ENCODE data around the gene AP2A1.

Gene AP2A1

GRCh38 chr19:49839713-49840112 lies 72.9 kb downstream of the AP2A1 start:
- DNase-seq (ENCODE audit: low spot score) = no peak

DNA sequence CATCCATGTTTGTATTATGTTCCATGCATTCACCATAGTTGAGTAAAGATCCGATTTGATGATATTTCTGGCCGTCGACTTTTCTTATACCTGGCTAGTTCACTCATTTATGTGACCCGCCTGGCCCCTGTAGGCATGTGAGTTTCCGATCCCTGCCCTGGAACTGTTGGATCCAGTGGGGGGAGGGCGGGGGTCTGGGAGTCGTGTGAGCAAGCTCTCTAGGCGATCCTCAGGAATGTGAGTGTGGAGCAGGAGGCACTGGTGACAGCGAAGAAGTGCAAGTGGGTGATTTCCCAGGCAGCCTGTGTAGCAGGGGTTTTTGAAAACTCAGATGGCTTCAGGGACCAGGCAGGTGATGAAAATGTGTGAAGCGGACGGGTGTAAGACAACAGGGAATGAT lies 73.5 kb downstream of the AP2A1 start:
- DNase-seq (ENCODE audit: low spot score) = no peak

DNA sequence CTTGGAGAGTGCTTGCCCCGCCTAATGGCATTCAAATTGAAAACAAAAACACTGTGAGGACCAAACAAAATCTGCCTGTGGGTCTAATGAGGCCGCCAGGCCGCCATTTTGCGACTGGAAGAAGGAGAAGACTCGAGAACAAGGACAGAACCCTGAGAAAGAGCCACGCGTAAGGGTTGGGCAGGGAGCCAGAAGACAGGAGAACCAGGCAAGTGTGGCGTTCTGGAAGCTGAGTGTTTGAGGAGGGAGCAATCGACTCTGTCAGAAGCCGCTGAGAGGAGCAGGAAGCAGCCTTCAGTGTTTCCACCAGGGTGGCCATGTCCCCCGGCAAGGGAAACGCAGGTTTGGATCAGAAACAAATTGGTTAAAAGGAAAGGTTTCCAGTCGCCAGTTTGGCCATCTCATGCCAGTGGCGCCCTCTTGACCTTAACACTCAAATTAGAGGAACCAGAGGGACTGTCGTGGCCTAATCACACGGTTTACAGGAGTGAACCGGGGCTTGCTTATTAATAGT lies 74.0 kb downstream of the AP2A1 start:
- DNase-seq (ENCODE audit: low spot score) = no peak

DNA sequence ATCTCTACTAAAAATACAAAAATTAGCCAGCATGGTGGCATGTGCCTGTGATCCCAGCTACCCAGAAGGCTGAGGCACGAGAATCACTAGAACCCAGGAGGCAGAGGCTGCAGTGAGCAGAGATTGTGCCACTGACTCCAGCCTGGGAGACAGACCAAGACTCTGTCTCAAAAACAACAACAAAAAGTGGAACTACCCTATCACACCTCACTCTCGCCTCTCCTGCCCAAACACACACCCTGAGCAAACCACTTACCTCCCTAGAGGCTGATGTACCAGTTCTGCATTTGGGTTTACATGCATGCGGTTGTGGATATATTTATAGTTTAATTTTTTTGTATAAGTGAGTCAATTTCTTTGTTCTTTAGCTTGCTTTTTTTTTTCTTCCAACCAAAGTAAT lies 76.5 kb downstream of the AP2A1 start:
- peak; percentile 39 for DNase-seq (ENCODE audit: low spot score)

DNA sequence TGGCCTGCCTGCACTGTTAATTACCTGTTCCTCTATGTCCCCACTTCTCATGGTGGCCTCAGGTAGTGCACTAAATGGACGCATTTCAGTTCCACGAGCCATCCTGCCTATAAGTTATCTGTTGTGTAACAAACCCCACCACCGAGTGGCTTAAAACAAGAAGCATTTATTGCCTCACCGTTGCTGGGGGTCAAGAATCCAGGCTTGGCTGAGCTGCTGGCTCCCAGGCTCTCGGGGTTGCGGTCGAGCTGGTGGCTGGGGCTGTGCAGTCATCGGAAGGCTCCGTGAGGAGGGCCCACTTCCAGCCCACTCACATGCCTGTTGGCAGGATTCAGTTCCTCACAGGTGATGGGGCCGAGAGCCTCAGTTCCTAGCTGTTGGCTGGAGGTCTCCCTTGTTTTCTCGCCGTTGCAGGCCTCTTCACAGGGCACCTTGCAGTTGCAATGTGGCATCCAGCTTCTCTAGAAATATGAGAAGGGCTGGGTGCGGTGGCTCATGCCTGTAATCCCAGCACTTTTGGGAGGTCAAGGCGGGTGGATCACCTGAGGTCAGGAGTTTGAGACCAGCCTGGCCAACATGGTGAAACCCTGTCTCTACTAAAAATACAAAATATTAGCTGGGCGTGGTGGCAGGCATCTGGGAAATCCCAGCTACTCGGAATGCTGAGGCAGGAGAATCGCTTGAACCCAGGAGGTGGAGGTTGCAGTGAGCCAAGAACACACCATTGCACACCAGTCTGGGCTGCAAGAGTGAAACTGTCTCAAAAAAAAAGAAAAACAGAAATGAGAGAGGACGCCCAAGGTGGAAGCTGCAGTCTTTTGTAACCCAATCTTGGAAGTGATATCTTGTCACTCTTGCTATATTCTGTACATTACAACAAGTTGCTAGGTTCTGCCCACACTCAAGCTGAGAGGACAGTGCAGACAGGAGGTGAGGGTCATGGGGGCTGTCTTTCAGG lies 77.6 kb downstream of the AP2A1 start:
- DNase-seq (ENCODE audit: low spot score) = no peak

- DNase-seq (ENCODE audit: low spot score) = no peak
Observed at GRCh38 chr19:49845414-49845813, 78.6 kb downstream of the AP2A1 start.

DNA sequence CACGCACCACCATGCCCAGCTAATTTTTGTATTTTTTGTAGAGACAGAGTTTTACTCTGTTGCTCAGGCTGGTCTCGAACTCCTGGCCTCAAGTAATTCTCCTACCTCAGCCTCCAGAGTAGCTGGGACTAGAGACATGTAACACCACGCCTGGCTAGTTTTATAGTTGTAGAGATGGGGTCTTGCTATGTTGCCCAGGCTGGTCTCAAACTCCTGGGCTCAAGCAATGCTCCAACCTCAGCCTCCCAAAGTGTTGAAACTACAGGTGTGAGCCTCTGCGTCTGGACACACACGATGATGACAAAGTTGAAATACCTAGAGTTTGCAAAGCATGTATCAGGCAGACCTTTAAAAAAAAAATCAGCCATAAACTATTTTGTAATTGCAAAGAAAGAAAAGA lies 79.6 kb downstream of the AP2A1 start:
- no peak for DNase-seq (ENCODE audit: low spot score)

DNA sequence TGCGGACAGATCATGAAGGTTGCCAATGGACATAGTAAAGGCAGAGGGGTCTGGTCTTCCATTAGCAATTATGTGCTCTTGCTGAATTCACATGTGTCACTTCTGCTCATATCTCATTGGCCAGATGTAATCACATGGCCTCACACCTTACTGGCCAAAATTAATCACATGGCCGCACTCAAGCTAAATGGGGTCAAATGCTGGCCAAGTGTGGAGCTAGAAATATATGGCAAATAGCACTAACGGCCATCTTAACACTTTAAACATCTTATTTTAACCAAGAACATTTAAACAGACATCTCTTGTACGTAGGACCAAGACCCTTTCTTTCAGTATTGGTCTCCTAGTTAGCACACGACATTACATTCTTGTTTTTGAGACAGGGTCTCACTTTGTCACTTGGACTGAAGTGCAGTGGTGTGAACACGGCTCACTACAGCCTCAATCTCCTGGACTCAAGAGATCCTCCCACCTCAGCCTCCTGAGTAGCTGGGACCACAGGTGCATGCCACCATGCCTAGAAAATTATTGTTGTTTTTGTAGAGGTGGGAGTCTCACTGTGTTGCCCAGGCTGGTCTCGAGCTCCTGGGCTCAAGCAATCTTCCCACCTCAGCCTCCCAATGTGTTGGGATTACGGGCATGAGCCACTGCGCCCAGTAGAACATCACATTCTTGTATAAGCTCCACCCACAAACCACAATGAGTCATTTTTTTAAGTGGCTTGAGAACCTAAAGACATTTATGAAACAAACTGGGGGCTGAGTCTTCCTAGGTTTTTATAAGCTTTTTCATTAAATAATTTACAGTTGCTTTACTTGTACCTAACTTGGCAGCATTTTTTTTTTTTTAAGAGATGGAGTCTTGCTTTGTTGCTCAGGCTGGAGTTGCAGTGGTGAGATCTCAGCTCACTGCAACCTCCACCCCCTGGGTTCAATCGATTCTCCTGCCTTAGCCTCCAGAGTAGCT lies 81.2 kb downstream of the AP2A1 start:
- DNase-seq (ENCODE audit: low spot score) = peak; percentile 37

GRCh38 chr19:49848938-49849337 lies 82.1 kb downstream of the AP2A1 start:
- peak; percentile 13 for DNase-seq (ENCODE audit: low spot score)

DNA sequence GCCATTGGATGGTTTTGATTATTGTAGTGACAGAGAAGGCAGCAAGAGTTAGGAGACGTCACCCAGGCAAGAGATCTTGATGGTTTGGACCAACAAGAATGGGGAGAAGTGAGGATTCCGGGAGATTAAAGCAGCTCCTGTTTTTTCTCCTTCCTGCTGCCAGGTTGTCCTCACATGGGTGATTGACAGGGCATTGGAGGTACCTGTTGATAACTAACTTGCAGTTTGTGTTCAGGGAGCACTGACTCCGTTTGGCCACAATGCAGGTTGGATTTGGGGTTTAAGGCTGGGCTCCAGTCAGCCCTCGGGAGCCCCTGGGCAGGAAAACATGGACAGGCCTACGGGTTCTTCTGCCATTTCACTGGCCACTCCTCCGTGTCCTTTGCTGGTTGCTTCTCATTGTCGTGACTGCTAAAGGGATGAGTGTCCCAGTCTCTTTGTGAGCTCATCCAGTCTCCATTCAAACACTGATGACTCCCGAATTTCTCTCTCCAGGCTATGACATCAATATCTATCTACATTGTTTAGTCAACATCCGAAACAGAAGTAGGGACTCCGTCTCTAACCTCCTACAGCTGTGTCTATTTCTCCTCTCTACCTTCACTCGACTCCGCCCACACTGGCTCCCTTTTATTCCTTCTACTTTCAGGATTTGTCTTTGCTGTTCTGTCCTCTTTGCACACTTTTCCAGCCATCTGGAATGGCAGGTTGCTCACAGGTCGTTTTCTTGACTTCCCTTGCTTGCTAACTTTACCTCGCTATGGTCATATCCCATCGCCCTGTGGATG lies 82.8 kb downstream of the AP2A1 start:
- DNase-seq (ENCODE audit: low spot score) = peak; percentile 10

GRCh38 chr19:49850221-49850486 lies 83.4 kb downstream of the AP2A1 start:
- no peak for DNase-seq (ENCODE audit: low spot score)

- DNase-seq (ENCODE audit: low spot score) = peak; percentile 95
Observed at GRCh38 chr19:49850487-49851342, 83.9 kb downstream of the AP2A1 start, which contains the start of gene PTOV1. TSS of gene PTOV1 (plus strand) at chr19:49851159.

GRCh38 chr19:49851456-49852259 lies 84.9 kb downstream of the AP2A1 start:
- DNase-seq (ENCODE audit: low spot score) = peak; percentile 55

DNA sequence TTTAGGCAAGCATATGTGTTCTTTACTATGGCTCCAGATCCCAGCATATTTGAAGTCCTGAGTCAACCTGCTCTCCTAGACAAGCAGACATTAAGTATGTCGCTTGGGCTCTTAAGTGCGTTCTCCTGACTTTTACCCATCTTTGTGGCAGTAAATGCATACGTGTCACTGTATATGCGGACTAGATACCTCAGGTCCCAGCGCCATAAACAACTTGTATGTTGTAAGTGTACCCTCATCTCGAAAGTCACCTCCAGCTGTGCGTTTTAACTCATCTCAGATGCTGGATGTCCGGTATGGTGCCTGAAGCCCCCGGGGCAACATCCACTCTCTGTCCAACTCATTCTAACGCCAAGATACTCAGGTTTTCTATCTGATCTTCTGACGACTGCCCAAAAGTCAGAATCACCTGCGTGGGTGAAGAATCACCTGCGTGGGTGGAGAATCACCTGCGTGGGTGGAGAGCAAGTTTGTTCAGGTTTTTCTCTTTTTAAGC lies 85.9 kb downstream of the AP2A1 start:
- DNase-seq (ENCODE audit: low spot score) = peak; percentile 19

GRCh38 chr19:49853852-49854377 lies 87.1 kb downstream of the AP2A1 start:
- DNase-seq (ENCODE audit: low spot score) = peak; percentile 34

DNA sequence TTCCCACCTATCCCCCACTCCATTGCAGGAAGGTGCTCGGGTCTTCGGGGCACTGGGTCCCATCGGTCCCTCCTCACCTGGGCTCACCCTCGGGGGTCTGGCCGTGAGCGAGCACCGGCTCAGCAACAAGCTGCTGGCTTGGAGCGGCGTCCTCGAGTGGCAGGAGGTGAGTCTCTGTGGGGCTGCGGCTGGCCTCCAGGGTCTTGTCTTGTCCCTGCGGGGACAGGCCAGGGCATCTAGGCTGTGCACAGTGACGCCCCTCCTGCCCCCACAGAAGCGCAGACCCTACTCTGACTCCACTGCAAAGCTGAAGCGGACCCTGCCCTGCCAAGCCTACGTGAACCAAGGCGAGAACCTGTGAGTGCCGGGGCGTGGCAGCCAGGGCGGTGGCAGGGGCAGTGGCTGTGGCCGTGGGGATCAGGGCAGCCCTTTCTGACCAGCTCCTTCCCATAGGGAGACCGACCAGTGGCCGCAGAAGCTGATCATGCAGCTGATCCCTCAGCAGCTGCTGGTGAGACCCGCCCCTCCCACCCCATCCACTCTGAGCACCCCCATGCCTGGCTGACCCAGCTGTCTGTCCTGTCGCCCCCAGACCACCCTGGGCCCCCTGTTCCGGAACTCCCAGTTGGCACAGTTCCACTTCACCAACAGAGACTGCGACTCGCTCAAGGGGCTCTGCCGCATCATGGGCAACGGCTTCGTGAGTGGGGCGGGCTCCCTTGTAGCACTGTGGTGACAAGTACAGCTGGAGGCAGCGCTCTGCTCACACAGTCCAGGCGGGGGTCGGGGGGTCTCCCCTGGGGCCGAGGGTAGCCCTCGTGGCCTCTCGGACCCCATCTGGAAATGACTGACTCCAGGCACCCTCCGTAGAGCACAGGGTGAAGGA lies 87.8 kb downstream of the AP2A1 start:
- no peak for DNase-seq (ENCODE audit: low spot score)

DNA sequence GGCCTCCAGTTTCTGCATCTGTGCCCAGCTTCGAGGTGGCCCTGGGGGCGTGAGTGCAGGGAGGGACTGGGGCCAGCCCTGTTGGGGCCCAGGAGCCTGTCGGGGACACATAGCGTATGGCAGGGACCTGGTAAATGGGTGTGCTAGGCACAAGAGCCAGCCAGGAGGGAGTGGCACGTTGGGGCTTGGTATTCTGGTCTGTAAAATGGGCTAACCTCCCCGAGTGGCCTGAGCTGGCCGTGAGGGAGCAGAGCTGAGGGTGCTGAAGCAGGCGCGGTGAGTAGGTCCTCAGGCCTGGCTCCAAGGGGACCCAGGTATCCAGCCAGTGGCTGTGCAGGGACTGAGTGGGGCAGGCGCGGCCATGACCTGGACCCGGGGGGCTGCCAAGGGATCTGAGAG lies 88.5 kb downstream of the AP2A1 start:
- DNase-seq (ENCODE audit: low spot score) = no peak
